ENCODE results near the gene SYT13.

SYT13 gene

GRCh38 chr11:45313171-45313865 is 27.2 kb upstream of the SYT13 start:
- TF ChIP-seq, protein P1, sequence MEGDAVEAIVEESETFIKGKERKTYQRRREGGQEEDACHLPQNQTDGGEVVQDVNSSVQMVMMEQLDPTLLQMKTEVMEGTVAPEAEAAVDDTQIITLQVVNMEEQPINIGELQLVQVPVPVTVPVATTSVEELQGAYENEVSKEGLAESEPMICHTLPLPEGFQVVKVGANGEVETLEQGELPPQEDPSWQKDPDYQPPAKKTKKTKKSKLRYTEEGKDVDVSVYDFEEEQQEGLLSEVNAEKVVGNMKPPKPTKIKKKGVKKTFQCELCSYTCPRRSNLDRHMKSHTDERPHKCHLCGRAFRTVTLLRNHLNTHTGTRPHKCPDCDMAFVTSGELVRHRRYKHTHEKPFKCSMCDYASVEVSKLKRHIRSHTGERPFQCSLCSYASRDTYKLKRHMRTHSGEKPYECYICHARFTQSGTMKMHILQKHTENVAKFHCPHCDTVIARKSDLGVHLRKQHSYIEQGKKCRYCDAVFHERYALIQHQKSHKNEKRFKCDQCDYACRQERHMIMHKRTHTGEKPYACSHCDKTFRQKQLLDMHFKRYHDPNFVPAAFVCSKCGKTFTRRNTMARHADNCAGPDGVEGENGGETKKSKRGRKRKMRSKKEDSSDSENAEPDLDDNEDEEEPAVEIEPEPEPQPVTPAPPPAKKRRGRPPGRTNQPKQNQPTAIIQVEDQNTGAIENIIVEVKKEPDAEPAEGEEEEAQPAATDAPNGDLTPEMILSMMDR (IDR thresholded peaks at IDR 0.05; ENCODE audit: insufficient read depth, low read depth, low read length, missing control alignments), result no peak
- no peak for DNase-seq (ENCODE audit: low read depth)
- no peak overlapping the region for H3K4me3 ChIP-seq (ENCODE audit: low read length)

DNA sequence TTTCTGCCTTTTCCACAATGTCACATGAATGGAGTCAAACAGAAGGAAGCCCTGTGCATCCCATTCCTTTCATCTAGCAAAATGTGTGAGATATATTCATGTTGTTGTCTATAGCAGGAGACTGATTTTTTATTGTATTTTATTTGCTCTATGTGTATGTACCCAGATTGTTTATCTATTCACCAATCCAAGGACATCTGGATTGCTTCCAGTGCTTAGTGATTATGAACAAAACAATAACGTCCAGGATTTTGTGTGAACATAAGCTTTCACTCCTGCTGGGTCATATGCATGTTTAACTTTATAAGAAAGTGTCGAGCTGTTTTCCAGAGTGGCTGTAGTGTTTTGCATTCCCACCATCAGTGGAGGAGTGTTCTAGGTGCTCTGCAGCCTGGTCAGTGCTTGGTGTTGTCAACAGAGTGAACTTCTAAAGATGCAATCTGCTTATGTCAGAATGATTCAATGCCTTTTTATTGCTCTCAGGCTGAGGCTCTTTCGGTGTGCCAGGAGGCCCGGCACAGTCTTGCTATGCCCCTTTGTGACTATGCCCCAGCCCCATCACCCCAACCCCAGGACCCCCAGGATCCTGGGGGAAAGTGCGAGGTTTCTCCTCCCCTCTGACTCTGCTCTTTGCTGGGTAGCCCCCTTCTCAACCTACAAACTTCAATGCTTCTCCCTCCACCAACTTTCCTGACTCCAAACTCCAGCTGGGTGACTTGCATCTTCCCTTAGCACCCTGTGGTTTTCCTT is 19.9 kb upstream of the SYT13 start:
- H3K4me3 ChIP-seq (ENCODE audit: low read length), result no peak overlapping the region
- DNase-seq (ENCODE audit: low read depth), result no peak

DNA sequence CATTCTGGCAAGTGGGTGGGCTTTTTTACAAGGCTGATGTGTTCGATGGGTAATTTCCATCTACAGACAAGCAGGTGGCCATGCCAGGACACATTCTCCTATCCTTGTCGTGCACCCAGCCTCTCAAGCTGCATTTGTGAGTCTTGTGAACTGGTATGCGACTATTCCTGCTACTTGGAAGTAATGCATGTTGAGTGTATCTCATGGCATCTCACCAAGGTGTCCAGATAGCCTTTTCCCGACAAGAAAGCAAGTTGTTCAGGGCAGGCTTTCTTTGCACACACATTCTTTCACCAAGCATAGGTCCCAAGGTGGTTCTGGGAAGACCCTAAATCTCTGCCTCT is 18.8 kb upstream of the SYT13 start:
- TF ChIP-seq, protein P1 (IDR thresholded peaks at IDR 0.05; ENCODE audit: insufficient read depth, low read depth, low read length, missing control alignments), result no peak

More for the DNA sequence above, 19.9 kb upstream of the SYT13 start:
- TF ChIP-seq, protein P1 (IDR thresholded peaks at IDR 0.05; ENCODE audit: insufficient read depth, low read depth, low read length, missing control alignments), result no peak

GRCh38 chr11:45304111-45304991 is 18.2 kb upstream of the SYT13 start:
- DNase-seq (ENCODE audit: low read depth), result no peak
- no peak overlapping the region for H3K4me3 ChIP-seq (ENCODE audit: low read length)
- TF ChIP-seq, protein P1 (IDR thresholded peaks at IDR 0.05; ENCODE audit: insufficient read depth, low read depth, low read length, missing control alignments), result no peak

More for the DNA sequence above, 18.8 kb upstream of the SYT13 start:
- DNase-seq (ENCODE audit: low read depth), result no peak
- no peak overlapping the region for H3K4me3 ChIP-seq (ENCODE audit: low read length)

DNA sequence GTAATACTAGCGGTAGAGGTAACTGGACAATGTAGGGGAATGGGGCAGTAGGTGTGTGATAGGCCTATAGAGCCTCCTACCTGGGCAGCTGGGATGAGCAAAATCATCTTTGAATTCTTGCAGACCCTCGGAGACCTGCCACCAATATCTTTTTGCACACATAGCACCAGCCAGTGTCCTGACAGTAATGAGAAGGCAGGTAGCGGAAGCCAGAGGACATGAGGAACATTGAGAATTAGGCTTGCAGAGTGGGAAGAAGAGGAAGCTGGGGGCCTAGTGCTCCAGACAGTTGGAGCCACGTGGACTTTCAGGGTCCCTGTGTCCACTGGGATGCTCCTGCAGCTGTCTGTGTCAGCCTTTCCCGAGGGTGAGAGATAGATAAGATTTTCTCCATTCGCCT is 17.2 kb upstream of the SYT13 start:
- no peak overlapping the region for H3K4me3 ChIP-seq (ENCODE audit: low read length)
- DNase-seq (ENCODE audit: low read depth), result no peak
- TF ChIP-seq, protein P1 (IDR thresholded peaks at IDR 0.05; ENCODE audit: insufficient read depth, low read depth, low read length, missing control alignments), result no peak

DNA sequence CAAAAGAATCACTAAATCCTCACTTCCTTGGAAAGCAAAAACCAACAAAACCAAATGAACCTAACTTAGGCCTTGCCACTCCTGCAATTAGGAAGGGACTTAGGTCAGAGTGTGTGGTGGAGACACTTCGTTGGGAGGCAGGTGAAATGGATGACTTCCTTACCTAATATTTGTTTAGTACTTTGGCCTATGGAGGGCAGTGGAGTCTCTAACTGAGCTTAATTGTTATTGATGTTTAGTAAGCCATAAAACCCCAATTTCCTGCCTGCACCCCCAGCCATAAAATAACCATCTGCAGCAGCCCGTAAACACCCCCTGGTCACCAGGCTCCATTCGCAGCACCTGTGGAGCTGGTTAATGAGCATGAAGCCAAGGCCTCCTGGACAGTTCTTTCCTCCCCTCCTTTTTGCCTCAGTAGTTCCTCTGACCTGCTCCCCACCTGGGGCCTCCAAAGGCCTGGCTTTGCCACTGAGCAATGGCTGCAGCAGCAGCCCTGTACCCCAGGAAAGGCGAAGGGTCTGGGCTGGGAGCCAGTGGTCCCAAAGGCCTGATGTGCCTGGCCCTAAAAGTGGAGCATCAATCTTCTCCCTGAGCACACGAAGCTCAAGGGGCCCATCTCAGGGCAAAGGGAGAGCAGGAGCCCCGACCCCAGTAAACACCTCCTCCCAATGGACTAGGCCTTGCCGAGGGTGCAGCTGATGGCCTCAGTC is 15.6 kb upstream of the SYT13 start:
- no peak for DNase-seq (ENCODE audit: low read depth)
- TF ChIP-seq, protein P1 (IDR thresholded peaks at IDR 0.05; ENCODE audit: insufficient read depth, low read depth, low read length, missing control alignments), result no peak
- H3K4me3 ChIP-seq (ENCODE audit: low read length), result no peak overlapping the region
